Measurements from ENCODE around the gene SOCS6. TPM values are rescaled to one million over a fixed set of nuclear protein-coding genes. Genes with fewer than 3 reads are reported as not detected.

Gene SOCS6
- total and polyA plus RNA-seq, 2 donors (not counting 1 experiment from before 2014, with no cell fraction given), result 38.6 to 44.1 TPM

- H4K20me1 ChIP-seq (ENCODE audit: control insufficient read depth, extremely low read depth, insufficient read depth, low read length), result no peaks in the 10 kb centered on the region
- TF ChIP-seq EZH2 (IDR thresholded peaks at IDR 0.05; ENCODE audit: low read length, missing control alignments), result no peak
- no peak for TF ChIP-seq CTCF (conservative IDR thresholded peaks at IDR 0.05 in 1 of 2, IDR thresholded peaks at IDR 0.05 in 1 of 2; ENCODE audit: low read depth in 1 of 2, low read length in 2 of 2)
- peaks cover 3% of the 10 kb centered on the region for H3K4me1 ChIP-seq (ENCODE audit: control insufficient read depth, extremely low read depth, insufficient read depth, low read length)
Observed at GRCh38 chr18:70319187-70319586, 30.3 kb downstream of the SOCS6 start.

GRCh38 chr18:70321616-70322015 lies 32.8 kb downstream of the SOCS6 start:
- H3K27me3 ChIP-seq (ENCODE audit: control insufficient read depth, insufficient read depth, low read length), result no peaks in the 10 kb centered on the region
- DNase-seq (ENCODE audit: low read depth in 2 of 2), result no peak
- no peak overlapping the region for H3K4me3 ChIP-seq (replicated peaks in 1 of 4; ENCODE audit: control extremely low read depth in 1 of 4, insufficient read depth in 1 of 4, low read depth in 3 of 4, low read length in 4 of 4)
- peaks cover 3% of the 10 kb centered on the region for H3K4me1 ChIP-seq (ENCODE audit: control insufficient read depth, extremely low read depth, insufficient read depth, low read length)
- peaks cover 89% of the 10 kb centered on the region for H3K79me2 ChIP-seq (ENCODE audit: control insufficient read depth, insufficient read depth, low read length)
- no peaks in the 10 kb centered on the region for H4K20me1 ChIP-seq (ENCODE audit: control insufficient read depth, extremely low read depth, insufficient read depth, low read length)
- no peak overlapping the region for H3K4me2 ChIP-seq (ENCODE audit: extremely low read depth, insufficient read depth, low read length)
- H3K9ac ChIP-seq (ENCODE audit: insufficient read depth, low read length), result no peak overlapping the region
- no peaks in the 10 kb centered on the region for H3K9me3 ChIP-seq (ENCODE audit: control insufficient read depth, insufficient read depth, low read depth, low read length)
- peaks cover 13% of the 10 kb centered on the region for H3K36me3 ChIP-seq (ENCODE audit: control insufficient read depth, insufficient read depth, low read length)
- no peak for TF ChIP-seq CTCF (conservative IDR thresholded peaks at IDR 0.05 in 1 of 2, IDR thresholded peaks at IDR 0.05 in 1 of 2; ENCODE audit: low read depth in 1 of 2, low read length in 2 of 2)
- no peak for TF ChIP-seq EZH2 (IDR thresholded peaks at IDR 0.05; ENCODE audit: low read length, missing control alignments)
- H3K27ac ChIP-seq (ENCODE audit: insufficient read depth, low read length), result no peak overlapping the region
- H2AFZ ChIP-seq (ENCODE audit: low read length), result no peak overlapping the region

More at GRCh38 chr18:70319187-70319586, 30.3 kb downstream of the SOCS6 start:
- H3K27ac ChIP-seq (ENCODE audit: insufficient read depth, low read length), result no peak overlapping the region
- no peaks in the 10 kb centered on the region for H3K27me3 ChIP-seq (ENCODE audit: control insufficient read depth, insufficient read depth, low read length)
- H3K79me2 ChIP-seq (ENCODE audit: control insufficient read depth, insufficient read depth, low read length), result peaks cover 91% of the 10 kb centered on the region
- no peak for DNase-seq (ENCODE audit: low read depth in 2 of 2)
- no peaks in the 10 kb centered on the region for H3K9me3 ChIP-seq (ENCODE audit: control insufficient read depth, insufficient read depth, low read depth, low read length)
- H3K4me2 ChIP-seq (ENCODE audit: extremely low read depth, insufficient read depth, low read length), result no peak overlapping the region
- H2AFZ ChIP-seq (ENCODE audit: low read length), result no peak overlapping the region
- no peaks in the 10 kb centered on the region for H3K36me3 ChIP-seq (ENCODE audit: control insufficient read depth, insufficient read depth, low read length)
- H3K9ac ChIP-seq (ENCODE audit: insufficient read depth, low read length), result no peak overlapping the region
- no peak overlapping the region for H3K4me3 ChIP-seq (replicated peaks in 1 of 4; ENCODE audit: control extremely low read depth in 1 of 4, insufficient read depth in 1 of 4, low read depth in 3 of 4, low read length in 4 of 4)

DNA sequence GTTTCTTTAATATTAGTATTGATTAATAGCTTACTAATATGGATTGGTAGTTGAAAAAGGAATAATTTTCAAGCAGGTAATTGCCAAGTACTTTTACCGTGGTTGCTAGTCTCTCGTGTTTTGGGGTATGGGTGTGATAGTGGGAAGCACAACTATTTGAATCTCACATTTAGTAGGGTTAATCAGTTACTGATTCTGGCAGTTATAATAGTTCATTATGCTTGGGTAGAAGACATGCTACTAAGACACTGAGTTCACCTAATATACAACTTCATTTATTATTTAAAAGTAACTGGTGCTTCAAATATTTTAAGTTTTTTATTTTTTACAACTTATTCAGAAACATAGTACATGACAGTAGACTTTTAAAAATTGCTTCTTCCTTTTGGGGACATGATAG lies 33.5 kb downstream of the SOCS6 start:
- Histone ChIP-seq H3K9me3 (ENCODE audit: control insufficient read depth, insufficient read depth, low read depth, low read length) (no peaks in the 10 kb centered on the region), H3K9ac (ENCODE audit: insufficient read depth, low read length) (no peak overlapping the region), H3K36me3 (ENCODE audit: control insufficient read depth, insufficient read depth, low read length) (peaks cover 13% of the 10 kb centered on the region), H3K27ac (ENCODE audit: insufficient read depth, low read length) (no peak overlapping the region), H3K4me2 (ENCODE audit: extremely low read depth, insufficient read depth, low read length) (no peak overlapping the region), H3K4me3 (replicated peaks in 1 of 4; ENCODE audit: control extremely low read depth in 1 of 4, insufficient read depth in 1 of 4, low read depth in 3 of 4, low read length in 4 of 4) (no peak overlapping the region), H3K27me3 (ENCODE audit: control insufficient read depth, insufficient read depth, low read length) (no peaks in the 10 kb centered on the region), H3K4me1 (ENCODE audit: control insufficient read depth, extremely low read depth, insufficient read depth, low read length) (peaks cover 3% of the 10 kb centered on the region), H3K79me2 (ENCODE audit: control insufficient read depth, insufficient read depth, low read length) (peaks cover 90% of the 10 kb centered on the region), H2AFZ (ENCODE audit: low read length) (no peak overlapping the region), H4K20me1 (ENCODE audit: control insufficient read depth, extremely low read depth, insufficient read depth, low read length) (no peaks in the 10 kb centered on the region)
- DNase-seq (ENCODE audit: low read depth in 2 of 2), result no peak
- TF ChIP-seq EZH2 (IDR thresholded peaks at IDR 0.05; ENCODE audit: low read length, missing control alignments), result no peak
- TF ChIP-seq CTCF (conservative IDR thresholded peaks at IDR 0.05 in 1 of 2, IDR thresholded peaks at IDR 0.05 in 1 of 2; ENCODE audit: low read depth in 1 of 2, low read length in 2 of 2), result no peak
